T-helper 2 cell treated with Interferon-gamma antibody and Interleukin-4, amounts not matched to agents 100 ng/mL and 5 ng/mL, for 36 hours (primary cell): Measurements from ENCODE around the gene FAM117A. TPM values are rescaled to one million over a fixed set of nuclear protein-coding genes. Genes with fewer than 3 reads are reported as not detected.

Experiments
- intact Hi-C: fragments of 100-400 bp; cut with micrococcal nuclease; formaldehyde crosslinking; loops from one replicate; pipeline ENCODE4 v1.15.1; 2023
- total RNA-seq: library from RNA; stranded (reverse); gene quantifications from 2 replicates; pipeline ENCODE4 v1.2.3, GENCODE V29; 2022

FAM117A gene
- 32.9 and 33.1 TPM in 2 replicates for total RNA-seq

- intact Hi-C loops: loop anchor here (1.0 kb wide), 3 partner anchors 25 to 56 kb away; no protein-coding TSS in a partner anchor
Observed at GRCh38 chr17:49763735-49764558, at the start of gene FAM117A. Gene FAM117A (minus strand): TSS chr17:49764131. CDS start chr17:49764087, 44 bp downstream.

- intact Hi-C loops: no loop called here
Observed at GRCh38 chr17:49809056-49809455, 45.1 kb upstream of the FAM117A start.

- intact Hi-C loops: no loop called here
Observed at GRCh38 chr17:49798738-49799137, 34.8 kb upstream of the FAM117A start.

GRCh38 chr17:49798182-49798581, 34.3 kb upstream of the FAM117A start:
- intact Hi-C loops: no loop called here

- intact Hi-C loops: no loop called here
Observed at GRCh38 chr17:49795372-49795771, 31.4 kb upstream of the FAM117A start.

- intact Hi-C loops: no loop called here
Observed at GRCh38 chr17:49793309-49793708, 29.4 kb upstream of the FAM117A start.

- intact Hi-C loops: loop anchor here (1.0 to 2.0 kb wide), 4 partner anchors 25 to 375 kb away; partner anchors contain the start of genes FAM117A and PHB1
Observed at GRCh38 chr17:49789243-49789578, 25.3 kb upstream of the FAM117A start.

GRCh38 chr17:49788478-49789242, 24.7 kb upstream of the FAM117A start, which contains the start of gene KAT7:
Gene KAT7 (plus strand): TSS chr17:49788681. CDS start chr17:49788835, 154 bp downstream.
- intact Hi-C loops: loop anchor here (1.0 to 2.0 kb wide), 7 partner anchors 24 to 374 kb away; partner anchors contain the start of genes FAM117A, PHB1 and SPOP

- intact Hi-C loops: loop anchor here (1.0 to 2.0 kb wide), 4 partner anchors 49 to 110 kb away; partner anchors contain the start of gene SPOP
Observed at GRCh38 chr17:49787884-49788477, 24.1 kb upstream of the FAM117A start.

GRCh38 chr17:49784636-49785035, 20.7 kb upstream of the FAM117A start:
- intact Hi-C loops: no loop called here

- intact Hi-C loops: no loop called here
Observed at GRCh38 chr17:49783791-49784190, 19.9 kb upstream of the FAM117A start.

GRCh38 chr17:49783071-49783715, 19.3 kb upstream of the FAM117A start:
- intact Hi-C loops: no loop called here

- intact Hi-C loops: loop anchor here (2.0 kb wide), 1 partner anchor 71 kb away; no protein-coding TSS in a partner anchor
Observed at GRCh38 chr17:49779739-49780231, 15.9 kb upstream of the FAM117A start.

- intact Hi-C loops: loop anchor here (2.0 kb wide), 1 partner anchor 70 kb away; no protein-coding TSS in a partner anchor
Observed at GRCh38 chr17:49779156-49779738, 15.3 kb upstream of the FAM117A start.

- intact Hi-C loops: no loop called here
Observed at GRCh38 chr17:49777563-49777962, 13.6 kb upstream of the FAM117A start.

- intact Hi-C loops: no loop called here
Observed at GRCh38 chr17:49776551-49777300, 12.8 kb upstream of the FAM117A start.

- intact Hi-C loops: no loop called here
Observed at GRCh38 chr17:49775546-49776260, 11.8 kb upstream of the FAM117A start.

GRCh38 chr17:49766918-49767530, 3.1 kb upstream of the FAM117A start:
- intact Hi-C loops: no loop called here
